G401.6 (cell line): ENCODE data around the gene EP300.
A peak's percentile ranks its signal among the peaks of the same experiment; 100 is the strongest.
"Not testable (repeated sequence)": the region's sequence is repeated elsewhere in the genome, so short reads cannot be mapped to it uniquely, and the experiment has no call there.

ENCODE experiments used
- FAIRE-seq: peaks from 2 replicates; lab custom pipeline; 2012; peaks lifted over from hg19 to GRCh38; lab: Jason Lieb, UNC

Gene EP300

DNA sequence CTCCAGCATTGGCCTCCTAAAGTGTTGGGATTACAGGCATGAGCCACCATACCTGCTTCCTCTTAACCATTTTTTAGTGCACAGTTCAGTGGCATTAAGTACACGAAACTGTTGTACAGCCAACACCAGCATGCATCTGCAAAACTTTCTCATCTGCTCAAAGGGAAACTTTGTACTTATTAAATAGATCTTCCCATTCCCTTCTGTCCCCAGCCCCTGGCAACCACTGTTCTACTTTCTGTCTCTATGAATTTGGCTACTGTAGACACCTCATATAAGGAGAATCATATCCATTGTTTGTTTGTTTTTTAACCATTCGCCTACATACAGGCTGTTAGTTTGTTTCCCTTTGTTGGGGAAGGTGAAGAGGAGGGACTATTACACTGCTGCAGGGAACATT is 6.5 kb upstream of the EP300 start:
- no peak for FAIRE-seq

DNA sequence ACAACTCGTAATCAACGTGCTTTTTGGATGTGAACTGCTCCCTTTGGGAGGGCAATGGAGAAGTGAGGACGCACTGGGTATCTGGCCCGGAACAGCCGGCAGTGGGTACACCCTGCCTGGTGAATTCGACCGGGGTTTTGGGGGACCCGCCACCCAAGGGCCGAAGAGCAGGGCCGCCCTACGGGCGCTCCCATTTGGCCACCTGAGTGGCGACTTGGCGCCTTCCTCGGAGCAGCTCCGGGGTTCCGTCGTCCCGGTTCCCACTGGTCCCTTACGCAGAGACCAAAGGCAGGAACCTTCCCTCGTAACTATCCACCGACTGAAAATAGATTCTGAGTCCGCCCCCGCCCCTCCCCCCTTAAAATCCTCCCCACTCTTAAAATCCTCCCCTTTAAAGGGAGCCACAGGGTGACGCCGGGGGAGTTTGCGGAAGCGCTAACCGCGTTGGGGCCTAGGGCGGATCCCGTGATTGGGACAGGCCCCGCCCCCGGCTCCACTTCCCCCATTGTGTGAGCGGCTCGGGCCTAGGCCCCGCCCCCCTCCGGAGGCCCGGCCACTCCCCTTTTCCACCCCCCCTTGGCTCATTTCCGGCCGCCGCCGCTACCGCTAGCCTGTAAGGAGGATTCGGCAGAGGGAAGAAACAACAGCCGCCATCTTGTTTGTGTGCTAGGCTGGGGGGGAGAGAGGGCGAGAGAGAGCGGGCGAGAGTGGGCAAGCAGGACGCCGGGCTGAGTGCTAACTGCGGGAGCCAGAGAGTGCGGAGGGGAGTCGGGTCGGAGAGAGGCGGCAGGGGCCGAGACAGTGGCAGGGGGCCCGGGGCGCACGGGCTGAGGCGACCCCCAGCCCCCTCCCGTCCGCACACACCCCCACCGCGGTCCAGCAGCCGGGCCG is 1.0 kb upstream of the EP300 start:
- peak; percentile 98 for FAIRE-seq

DNA sequence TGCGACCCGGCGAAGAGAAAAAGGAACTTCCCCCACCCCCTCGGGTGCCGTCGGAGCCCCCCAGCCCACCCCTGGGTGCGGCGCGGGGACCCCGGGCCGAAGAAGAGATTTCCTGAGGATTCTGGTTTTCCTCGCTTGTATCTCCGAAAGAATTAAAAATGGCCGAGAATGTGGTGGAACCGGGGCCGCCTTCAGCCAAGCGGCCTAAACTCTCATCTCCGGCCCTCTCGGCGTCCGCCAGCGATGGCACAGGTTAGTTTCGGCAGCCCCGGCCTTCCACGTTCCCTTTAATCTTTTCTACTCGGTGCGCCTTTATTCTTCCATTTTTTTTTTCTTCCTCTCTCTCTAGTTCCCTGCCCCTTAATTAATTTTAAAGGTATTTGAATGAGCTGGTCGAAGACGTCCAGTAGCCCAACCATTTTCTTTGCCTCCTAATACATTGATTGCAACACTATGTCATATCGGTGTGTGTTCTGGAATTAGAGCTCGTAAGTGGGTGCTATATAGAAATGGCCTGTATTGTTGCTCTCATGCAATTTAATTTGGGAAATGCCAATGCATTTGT is 537 bp downstream of the EP300 start:
- FAIRE-seq = no peak

DNA sequence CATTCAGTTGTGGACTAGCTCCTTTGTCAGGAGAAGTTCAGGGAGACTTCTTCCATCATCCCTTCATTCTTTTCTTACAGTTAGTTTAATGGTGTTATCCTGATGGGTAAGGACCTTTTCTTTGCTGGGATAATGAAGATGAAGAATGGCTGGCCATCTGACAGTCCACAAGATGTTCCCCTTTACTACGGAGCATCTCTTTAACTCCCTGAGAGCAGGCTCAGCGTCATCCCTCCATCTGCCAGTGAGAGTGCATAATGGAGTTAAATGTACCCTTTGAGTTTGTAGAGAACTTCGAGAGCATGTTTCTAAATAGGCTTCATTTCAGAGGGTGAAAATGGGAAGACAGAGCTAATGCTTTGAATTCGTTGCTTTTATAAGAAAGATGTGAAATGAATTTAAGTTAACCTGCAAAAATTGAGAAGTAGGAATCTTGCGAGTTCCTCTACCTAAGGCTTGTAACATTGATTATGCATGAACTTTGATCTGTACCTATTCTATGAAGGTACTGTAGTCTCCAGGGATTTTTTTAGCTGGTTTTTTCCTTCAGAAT is 1.7 kb downstream of the EP300 start:
- peak; percentile 51 for FAIRE-seq

DNA sequence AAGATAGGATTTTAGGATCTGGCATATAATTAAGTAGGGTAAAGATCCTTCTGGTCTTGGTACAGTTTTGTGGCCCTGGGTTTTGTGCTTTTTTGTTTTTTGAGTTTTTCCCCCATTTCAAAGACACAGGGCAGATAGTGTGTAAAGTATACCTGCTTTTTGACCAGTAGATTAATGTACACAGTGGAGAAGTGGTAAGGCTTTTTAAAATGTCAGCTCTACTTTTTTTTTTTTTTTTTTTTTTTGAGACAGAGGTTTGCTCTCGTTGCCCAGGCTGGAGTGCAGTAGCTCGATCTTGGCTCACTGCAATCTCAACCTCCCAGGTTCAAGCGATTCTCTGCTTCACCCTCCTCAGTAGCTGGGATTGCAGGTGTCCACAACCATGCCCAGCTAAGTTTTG is 4.0 kb downstream of the EP300 start:
- FAIRE-seq = no peak

DNA sequence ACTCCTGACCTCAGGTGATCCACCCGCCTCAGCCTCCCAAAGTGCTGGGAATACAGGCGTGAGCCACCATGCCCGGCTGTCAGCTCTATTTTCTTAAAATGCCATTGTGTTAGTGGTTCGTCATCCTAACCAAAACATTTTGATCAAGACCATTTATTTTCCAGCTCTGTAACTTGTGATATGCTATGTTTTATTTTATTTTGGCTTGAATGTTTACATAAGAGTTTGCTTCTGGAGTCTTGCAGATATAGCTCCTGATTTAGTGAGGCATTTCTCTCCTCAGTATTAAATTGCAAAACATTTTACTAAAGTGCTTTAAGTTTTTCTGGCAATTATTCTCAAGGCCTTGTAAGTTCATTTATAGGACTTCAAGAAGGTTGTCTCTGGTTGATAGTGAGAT is 4.4 kb downstream of the EP300 start:
- no peak for FAIRE-seq

DNA sequence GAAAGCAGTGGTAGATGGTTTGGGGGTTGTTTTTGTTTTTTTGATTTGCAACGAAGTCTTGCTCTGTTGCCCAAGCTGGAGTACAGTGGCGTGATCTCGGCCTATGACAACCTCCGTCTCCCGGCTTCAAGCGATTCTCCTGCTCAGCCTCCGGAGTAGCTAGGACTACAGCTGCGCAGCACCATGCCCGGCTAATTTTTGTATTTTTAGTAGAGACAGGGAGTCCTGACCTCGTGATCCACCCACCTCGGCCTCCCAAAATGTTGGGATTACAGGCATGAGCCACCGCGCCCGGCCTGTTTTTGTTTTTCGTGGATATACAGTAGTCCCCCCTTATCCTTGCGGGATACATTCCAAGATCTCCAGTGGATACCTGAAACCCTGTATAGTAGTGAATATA is 6.6 kb downstream of the EP300 start:
- FAIRE-seq = no peak

DNA sequence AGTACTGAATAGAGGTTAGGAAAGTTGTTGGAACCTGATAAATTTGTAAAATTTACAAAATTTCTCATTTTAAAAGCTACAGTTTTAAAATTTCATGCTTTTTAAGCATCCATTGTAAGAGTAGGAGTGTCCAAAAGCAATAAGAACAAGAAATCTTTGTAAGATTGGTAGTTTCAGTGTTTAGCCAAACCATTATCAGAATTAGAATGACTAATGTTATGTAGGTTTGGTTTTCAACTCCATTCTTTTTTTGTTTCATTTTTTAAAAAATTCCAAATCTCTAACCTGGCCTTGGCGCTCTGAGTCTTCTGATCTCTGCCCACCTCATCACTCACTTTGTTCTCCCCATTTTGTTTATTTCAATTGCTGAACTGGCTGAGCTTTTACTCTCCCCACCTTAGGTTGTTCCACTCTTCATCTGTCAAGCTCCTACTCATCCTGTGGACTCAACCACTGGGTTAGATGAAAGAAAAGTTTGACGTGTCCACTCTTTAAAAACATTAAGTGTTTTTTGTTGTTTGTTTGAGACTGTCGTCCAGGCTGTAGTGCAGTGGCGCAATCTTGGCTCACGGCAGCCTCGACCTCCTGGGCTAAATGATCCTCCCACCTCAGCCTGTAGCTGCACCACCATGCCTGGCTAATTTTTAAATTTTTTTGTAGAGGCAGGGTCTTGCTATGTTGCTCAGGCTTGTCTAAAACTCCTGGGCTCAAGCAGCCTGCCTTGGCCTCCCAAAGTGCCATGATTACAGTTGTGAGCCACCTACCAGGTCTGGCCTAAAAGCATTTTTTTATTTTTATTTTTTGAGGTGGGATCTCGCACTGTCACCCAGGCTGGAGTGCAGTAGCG is 14.0 kb downstream of the EP300 start:
- no peak for FAIRE-seq

DNA sequence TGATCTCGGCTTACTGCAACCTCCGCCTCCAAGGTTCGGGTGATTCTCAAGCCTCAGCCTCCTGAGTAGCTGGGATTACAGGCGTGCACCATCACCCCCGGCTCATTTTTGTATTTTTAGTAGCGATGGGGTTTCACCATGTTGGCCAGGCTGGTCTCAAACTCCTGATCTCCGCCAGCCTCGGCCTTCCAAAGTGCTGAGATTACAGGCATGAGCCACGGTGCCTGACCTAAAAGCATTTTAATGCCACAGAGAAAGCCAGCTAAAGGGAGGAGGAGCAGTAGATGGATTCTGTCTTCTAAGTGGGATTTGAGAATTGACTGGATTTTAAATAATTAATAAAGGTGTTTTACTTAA is 14.6 kb downstream of the EP300 start:
- not testable (repeated sequence) for FAIRE-seq

DNA sequence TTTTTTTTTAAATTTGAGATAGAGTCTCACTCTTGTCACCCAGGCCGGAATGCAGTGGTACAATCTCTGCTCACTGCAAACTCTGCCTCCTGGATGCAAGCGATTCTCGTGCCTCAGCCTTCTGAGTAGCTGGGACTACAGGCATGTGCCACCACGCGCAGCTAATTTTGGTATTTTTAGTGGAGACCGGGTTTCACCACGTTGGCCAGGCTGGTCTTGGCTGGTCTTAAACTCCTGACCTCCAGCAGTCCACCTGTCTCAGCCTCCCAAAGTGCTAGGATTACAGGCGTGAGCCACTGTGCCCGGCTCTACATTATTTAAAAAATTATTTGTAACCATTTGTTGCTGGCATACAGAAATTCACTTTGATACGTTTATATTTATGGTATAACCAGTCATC is 18.6 kb downstream of the EP300 start:
- FAIRE-seq = no peak

DNA sequence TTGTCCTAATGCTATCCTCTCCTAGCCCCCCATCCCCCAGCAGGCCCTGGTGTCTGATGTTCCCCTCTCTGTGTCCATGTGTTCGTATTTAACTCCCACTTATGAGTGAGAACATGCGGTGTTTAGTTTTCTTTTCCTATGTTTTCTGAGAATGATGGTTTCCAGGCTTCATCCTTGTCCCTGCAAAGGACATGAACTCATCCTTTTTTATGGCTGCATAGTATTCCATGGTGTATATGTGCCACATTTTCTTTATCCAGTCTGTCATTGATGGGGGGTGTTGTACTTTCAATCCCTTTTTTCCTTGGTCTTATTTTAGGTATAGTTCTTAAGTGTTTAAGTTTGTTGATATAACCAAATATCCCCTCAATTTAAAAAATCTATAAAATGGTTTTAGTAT is 23.9 kb downstream of the EP300 start:
- no peak for FAIRE-seq

DNA sequence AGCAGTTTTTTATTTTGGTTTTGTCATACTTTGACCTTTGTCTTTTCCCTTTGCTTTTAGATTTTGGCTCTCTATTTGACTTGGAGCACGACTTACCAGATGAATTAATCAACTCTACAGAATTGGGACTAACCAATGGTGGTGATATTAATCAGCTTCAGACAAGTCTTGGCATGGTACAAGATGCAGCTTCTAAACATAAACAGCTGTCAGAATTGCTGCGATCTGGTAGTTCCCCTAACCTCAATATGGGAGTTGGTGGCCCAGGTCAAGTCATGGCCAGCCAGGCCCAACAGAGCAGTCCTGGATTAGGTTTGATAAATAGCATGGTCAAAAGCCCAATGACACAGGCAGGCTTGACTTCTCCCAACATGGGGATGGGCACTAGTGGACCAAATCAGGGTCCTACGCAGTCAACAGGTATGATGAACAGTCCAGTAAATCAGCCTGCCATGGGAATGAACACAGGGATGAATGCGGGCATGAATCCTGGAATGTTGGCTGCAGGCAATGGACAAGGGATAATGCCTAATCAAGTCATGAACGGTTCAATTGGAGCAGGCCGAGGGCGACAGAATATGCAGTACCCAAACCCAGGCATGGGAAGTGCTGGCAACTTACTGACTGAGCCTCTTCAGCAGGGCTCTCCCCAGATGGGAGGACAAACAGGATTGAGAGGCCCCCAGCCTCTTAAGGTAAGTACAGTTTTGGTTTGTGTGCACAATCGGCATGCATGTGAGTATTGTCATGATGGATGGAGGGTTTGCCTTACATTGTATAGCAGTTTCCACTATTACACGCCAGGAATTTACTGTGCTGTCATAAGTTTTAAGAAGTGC is 25.0 kb downstream of the EP300 start:
- FAIRE-seq = no peak

DNA sequence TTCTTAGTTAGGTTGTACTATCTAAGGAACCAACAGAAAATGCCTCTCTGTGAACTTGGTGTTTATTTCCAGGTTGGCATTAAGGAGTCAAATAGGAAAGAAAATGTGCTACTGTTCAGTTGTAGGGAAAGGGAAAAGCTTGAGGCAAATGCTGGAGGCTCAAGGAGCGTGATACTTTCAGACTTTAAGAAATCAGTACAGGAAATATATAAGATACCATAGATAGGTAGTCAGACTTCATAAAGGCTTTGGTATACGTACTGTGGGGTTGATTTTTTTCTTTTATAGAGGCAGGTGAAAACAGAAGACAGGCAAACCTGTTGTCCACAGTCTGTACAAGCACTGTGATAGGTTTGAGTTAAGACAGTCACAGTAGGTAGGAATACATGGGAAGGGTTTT is 30.8 kb downstream of the EP300 start:
- peak; percentile 37 for FAIRE-seq

DNA sequence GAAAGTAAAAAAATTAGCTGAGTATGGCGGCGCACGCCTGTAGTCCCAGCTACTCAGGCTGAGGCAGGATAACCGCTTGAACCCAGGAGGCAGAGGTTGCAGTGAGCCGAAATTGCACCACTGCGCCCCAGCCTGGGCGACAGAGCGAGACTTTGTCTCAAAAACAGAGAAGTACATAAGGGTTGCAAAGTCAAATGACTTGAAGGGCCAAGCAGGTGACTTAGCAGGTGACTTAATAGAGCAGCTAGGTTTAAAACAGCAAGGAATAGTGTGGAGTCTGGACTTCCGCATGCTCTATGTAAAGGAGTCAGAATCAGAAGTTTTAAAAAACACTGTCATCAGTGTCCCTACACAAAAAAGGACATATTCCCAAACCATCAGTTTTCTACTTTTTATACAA is 31.7 kb downstream of the EP300 start:
- no peak for FAIRE-seq

DNA sequence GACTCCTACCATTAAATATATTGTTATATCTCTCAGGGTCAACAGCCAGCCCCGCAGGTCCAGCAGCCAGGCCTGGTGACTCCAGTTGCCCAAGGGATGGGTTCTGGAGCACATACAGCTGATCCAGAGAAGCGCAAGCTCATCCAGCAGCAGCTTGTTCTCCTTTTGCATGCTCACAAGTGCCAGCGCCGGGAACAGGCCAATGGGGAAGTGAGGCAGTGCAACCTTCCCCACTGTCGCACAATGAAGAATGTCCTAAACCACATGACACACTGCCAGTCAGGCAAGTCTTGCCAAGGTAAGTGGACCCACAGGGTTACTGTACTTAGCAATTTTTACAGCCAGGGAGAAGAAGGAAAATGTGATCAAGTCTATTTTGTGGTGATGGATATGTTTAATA is 35.1 kb downstream of the EP300 start:
- no peak for FAIRE-seq

DNA sequence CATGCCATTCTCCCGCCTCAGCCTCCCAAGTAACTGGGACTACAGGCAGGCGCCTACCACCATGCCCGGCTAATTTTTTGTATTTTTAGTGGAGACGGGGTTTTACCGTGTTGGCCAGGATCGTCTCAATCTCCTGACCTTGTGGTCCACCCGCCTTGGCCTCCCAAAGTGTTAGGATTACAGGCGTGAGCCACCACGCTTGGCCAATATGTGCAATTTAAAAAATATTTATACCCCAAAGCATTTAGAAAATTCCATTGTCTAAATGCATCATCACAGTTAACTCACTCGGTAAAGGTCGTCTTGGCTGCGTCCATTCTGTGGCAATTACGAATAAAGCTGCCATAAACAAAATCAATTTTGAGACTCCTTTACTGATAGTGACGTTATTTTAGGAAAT is 36.2 kb downstream of the EP300 start:
- no peak for FAIRE-seq

DNA sequence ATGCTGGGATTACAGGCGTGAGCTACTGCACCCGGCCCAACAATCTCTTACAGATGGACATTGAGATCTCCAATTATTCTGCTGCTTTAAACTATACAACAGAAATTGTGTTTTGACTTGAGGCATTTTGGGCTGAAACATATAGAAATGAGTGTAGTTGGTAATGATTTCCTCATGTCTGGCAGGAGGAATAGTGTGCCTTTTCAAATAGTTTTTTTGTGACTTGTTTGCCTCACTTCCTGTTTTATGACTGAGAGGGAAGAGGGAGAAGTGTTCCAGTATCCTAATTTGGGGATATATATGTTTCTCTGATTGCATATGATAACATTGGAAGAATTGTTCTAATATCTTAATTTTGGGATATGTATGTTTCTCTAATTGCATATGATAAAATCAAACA is 40.2 kb downstream of the EP300 start:
- FAIRE-seq = no peak

DNA sequence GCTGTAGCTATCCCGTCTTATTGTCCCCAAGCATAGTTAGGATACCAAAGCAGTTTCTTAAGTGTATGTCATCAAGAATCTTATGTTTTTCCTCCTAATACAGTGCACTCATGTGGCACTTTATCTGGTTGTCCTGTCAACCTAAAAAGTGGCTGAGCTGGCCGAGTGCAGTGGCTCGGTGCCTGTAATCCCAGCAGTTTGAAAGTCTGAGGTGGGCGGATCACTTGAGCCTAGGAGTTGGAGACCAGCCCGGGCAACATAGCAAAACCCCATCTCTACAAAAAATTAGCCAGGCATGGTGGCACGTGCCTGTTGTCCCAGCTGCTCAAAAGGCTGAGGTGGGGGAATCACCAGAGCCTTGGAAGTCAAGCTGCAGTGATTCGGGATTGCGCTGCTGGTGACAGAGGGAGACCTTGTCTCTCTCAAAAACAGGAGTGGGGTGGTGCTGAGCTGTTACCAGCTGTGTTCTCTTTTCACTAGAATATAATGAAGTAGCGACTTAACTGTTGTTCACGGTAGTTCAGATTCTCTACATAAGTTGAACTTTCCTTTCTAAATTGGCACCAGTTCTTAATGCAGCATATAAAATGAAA is 48.1 kb downstream of the EP300 start:
- no peak for FAIRE-seq

DNA sequence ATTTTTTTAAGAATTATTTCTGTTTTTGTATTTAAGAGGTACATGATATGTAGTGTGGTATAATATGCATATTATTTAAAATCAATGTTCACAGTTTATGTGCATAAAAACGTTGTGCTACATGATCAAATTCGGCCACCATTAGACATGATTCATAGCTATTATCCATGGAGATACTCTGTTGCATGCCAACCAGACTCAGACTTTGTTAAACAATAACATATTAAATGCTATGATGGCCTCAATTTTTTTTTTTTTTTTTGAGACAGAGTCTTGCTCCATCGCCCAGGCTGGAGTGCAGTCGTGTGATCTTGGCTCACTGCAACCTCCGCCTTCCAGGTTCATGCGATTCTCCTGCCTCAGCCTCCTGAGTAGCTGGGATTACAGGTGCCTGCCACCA is 53.5 kb downstream of the EP300 start:
- FAIRE-seq = not testable (repeated sequence)

DNA sequence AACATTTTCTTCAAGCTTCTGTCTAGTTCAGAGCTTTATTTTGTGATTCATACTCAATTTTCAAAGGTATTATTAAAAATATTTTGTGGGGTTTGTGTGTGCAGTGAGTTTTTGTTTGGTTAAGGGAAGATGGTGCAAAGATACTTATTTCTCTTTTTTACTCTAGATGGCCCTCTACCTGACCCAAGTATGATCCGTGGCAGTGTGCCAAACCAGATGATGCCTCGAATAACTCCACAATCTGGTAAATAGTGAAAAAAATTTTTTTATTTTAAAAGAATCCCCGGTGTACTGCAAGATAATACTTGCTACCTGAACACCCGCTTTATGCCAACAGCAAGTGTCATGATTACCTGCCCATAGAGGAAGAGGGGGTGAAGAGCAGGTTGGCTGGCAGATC is 54.2 kb downstream of the EP300 start:
- no peak for FAIRE-seq

DNA sequence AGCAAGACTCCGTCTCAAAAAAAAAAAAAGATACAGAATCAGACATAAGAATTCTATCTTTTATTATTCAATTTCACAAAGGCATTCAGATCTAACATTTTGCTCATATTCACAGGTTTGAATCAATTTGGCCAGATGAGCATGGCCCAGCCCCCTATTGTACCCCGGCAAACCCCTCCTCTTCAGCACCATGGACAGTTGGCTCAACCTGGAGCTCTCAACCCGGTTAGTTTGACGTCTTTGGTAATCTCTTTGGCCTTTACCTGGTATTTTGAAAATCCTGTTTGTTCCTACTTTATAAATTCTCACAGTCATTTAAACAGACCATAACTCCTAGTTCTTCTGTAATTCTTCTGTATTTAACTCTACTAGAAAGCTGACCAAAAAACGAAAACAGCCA is 55.3 kb downstream of the EP300 start:
- no peak for FAIRE-seq

DNA sequence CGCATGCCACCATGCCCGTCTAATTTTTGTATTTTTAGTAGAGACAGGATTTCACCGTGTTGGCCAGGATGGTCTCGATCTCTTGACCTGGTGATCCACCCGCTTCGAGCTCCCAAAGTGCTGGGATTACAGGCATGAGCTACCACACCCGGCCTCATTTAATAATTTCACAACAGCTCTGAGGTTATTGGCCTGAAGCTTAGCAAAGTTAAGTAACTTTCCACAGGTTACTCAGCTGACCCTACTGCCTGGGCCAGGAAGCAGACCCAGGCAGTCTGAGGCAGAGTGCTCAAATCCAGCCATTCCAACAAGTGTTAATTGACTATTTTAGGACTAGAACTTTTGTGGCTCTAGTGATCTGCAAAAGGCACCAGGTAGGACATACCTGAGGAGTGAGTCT is 60.5 kb downstream of the EP300 start:
- no peak for FAIRE-seq
